K562 treated with DMSO at 1 percent for 48 hours (cell line): Measurements from ENCODE around the gene SWI5. TPM values are rescaled to one million over a fixed set of nuclear protein-coding genes. Genes with fewer than 3 reads are reported as not detected.

ENCODE experiments used
- total RNA-seq: library from RNA; unstranded; fragments of 300-600 nt; gene quantifications from 2 replicates; pipeline ENCODE4 v1.2.3, GENCODE V29; 2022; ENCODE audit warnings: low replicate concordance; ENCODE audit errors: extremely low read depth

SWI5 gene
- not detected in 2 replicates for total RNA-seq

GRCh38 chr9:128276008-128276573 is at the start of gene SWI5:
TSS of gene SWI5 (plus strand) at chr9:128276276.

GRCh38 chr9:128275198-128276007 is 673 bp upstream of the SWI5 start, which contains the start of gene GOLGA2:
TSS of gene GOLGA2 (minus strand) at chr9:128276007. CDS start at chr9:128275976, 31 bp downstream.

GRCh38 chr9:128322404-128323211 is 46.5 kb downstream of the SWI5 start, which contains the start of the genes COQ4 and TRUB2:
TSS of gene COQ4 (plus strand) at chr9:128322839. CDS start at chr9:128322859, 20 bp downstream.
TSS of gene TRUB2 (minus strand) at chr9:128322447. CDS start at chr9:128322408, 39 bp downstream.

Other genes with a start within 250 kb of the SWI5 start
- not detected in 2 replicates for gene NAIF1, start 209.0 kb upstream of the SWI5 start, total RNA-seq
- gene SLC25A25, start 208.0 kb upstream of the SWI5 start, total RNA-seq, result not detected in 2 replicates
- gene PTGES2, start 148.5 kb upstream of the SWI5 start, total RNA-seq, result not detected in 2 replicates
- gene LCN2, start 126.8 kb upstream of the SWI5 start, total RNA-seq, result not detected in 2 replicates
- not detected in 2 replicates for gene BBLN, start 116.0 kb upstream of the SWI5 start, total RNA-seq
- gene CIZ1, start 84.7 kb upstream of the SWI5 start, total RNA-seq, result 684 TPM in 1 of 2 replicates, not detected in the other
- not detected in 2 replicates for gene DNM1, start 72.9 kb upstream of the SWI5 start, total RNA-seq
- gene GOLGA2, start 269 bp upstream of the SWI5 start, total RNA-seq, result not detected in 2 replicates
- gene TRUB2, start 46.2 kb downstream of the SWI5 start, total RNA-seq, result not detected in 2 replicates
- gene COQ4, start 46.6 kb downstream of the SWI5 start, total RNA-seq, result not detected in 2 replicates
- gene SLC27A4, start 64.3 kb downstream of the SWI5 start, total RNA-seq, result not detected in 2 replicates
- not detected in 2 replicates for gene URM1, start 95.1 kb downstream of the SWI5 start, total RNA-seq
- gene CERCAM, start 144.6 kb downstream of the SWI5 start, total RNA-seq, result not detected in 2 replicates
- gene ODF2, start 179.7 kb downstream of the SWI5 start, total RNA-seq, result not detected in 2 replicates
- gene GLE1, start 228.4 kb downstream of the SWI5 start, total RNA-seq, result not detected in 2 replicates